ENCODE results near the gene ERGIC1. TPM values are rescaled to one million over a fixed set of nuclear protein-coding genes. Genes with fewer than 3 reads are reported as not detected.

The ERGIC1 gene
- total RNA-seq, 1 donor from 2014 or later, result 105 TPM

DNA sequence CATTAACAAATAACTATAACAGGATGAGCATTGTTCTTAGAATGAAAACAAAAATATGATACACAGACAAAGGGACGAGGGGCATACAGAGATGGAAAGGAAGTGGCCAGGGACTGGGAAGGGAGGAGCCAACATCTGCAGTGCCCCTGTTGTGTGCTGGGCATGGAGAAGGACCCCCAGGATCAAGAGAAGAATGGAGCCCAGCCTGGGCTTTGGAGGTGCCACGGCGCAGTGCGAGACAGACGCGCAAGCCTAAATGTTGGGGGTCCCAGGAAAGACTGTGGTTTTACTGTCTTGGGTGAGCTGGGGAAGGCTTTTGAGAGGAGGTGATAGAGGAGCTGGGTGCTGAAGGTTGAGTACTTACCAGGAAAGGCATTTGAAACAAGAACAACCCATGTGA, 34.6 kb upstream of the ERGIC1 start:
- H3K4me3 ChIP-seq (ENCODE audit: low read depth, low read length), result no peak overlapping the region
- H3K27me3 ChIP-seq (ENCODE audit: control insufficient read depth, insufficient read depth, low read length), result no peaks in the 10 kb centered on the region
- FAIRE-seq, result no peak
- DNase-seq (ENCODE audit: low read depth), result no peak
- H3K36me3 ChIP-seq (ENCODE audit: control insufficient read depth, insufficient read depth, low read length), result no peaks in the 10 kb centered on the region
- TF ChIP-seq, protein P1, sequence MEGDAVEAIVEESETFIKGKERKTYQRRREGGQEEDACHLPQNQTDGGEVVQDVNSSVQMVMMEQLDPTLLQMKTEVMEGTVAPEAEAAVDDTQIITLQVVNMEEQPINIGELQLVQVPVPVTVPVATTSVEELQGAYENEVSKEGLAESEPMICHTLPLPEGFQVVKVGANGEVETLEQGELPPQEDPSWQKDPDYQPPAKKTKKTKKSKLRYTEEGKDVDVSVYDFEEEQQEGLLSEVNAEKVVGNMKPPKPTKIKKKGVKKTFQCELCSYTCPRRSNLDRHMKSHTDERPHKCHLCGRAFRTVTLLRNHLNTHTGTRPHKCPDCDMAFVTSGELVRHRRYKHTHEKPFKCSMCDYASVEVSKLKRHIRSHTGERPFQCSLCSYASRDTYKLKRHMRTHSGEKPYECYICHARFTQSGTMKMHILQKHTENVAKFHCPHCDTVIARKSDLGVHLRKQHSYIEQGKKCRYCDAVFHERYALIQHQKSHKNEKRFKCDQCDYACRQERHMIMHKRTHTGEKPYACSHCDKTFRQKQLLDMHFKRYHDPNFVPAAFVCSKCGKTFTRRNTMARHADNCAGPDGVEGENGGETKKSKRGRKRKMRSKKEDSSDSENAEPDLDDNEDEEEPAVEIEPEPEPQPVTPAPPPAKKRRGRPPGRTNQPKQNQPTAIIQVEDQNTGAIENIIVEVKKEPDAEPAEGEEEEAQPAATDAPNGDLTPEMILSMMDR (IDR thresholded peaks at IDR 0.05; ENCODE audit: insufficient read depth, low read length, severe bottlenecking), result no peak

DNA sequence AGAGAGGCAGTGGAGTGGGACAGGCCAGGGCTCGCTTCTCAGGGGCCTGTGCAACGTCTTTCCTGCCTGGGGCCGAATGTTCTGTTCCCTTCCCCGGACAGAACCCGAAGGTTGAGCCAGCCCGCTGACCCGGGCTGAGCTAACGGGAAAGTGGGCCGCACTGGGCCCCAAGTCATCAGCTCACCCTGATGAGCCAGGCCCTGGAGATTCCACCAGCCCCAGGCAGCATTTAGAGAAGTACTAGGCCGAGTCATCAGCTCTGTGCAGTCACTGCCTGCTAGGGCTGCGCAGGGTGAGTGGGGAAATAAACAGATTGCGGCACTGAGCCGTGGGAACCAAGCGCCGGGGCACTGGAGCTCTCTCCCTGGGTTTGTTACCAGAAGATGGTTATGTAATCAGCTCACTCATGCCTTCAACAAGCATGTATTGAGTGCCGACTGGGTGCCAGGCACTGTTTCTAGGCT, 33.9 kb upstream of the ERGIC1 start:
- H3K27me3 ChIP-seq (ENCODE audit: control insufficient read depth, insufficient read depth, low read length), result no peaks in the 10 kb centered on the region
- H3K4me3 ChIP-seq (ENCODE audit: low read depth, low read length), result no peak overlapping the region
- DNase-seq (ENCODE audit: low read depth) (peak; percentile 96), FAIRE-seq (no peak)
- no peaks in the 10 kb centered on the region for H3K36me3 ChIP-seq (ENCODE audit: control insufficient read depth, insufficient read depth, low read length)
- TF ChIP-seq, protein P1 (IDR thresholded peaks at IDR 0.05; ENCODE audit: insufficient read depth, low read length, severe bottlenecking), result no peak

GRCh38 chr5:172801179-172801671, 32.8 kb upstream of the ERGIC1 start:
- no peak for FAIRE-seq
- Histone ChIP-seq H3K27me3 (ENCODE audit: control insufficient read depth, insufficient read depth, low read length) (no peaks in the 10 kb centered on the region), H3K4me3 (ENCODE audit: low read depth, low read length) (no peak overlapping the region)

GRCh38 chr5:172802112-172802511, 31.9 kb upstream of the ERGIC1 start:
- H3K36me3 ChIP-seq (ENCODE audit: control insufficient read depth, insufficient read depth, low read length), result no peaks in the 10 kb centered on the region
- FAIRE-seq (no peak), DNase-seq (ENCODE audit: low read depth) (no peak)
- TF ChIP-seq, protein P1 (IDR thresholded peaks at IDR 0.05; ENCODE audit: insufficient read depth, low read length, severe bottlenecking), result no peak
- H3K4me3 ChIP-seq (ENCODE audit: low read depth, low read length), result no peak overlapping the region
- H3K27me3 ChIP-seq (ENCODE audit: control insufficient read depth, insufficient read depth, low read length), result no peaks in the 10 kb centered on the region

More at GRCh38 chr5:172801179-172801671, 32.8 kb upstream of the ERGIC1 start:
- DNase-seq (ENCODE audit: low read depth), result peak; percentile 99
- TF ChIP-seq, protein P1 (IDR thresholded peaks at IDR 0.05; ENCODE audit: insufficient read depth, low read length, severe bottlenecking), result no peak
- no peaks in the 10 kb centered on the region for H3K36me3 ChIP-seq (ENCODE audit: control insufficient read depth, insufficient read depth, low read length)

DNA sequence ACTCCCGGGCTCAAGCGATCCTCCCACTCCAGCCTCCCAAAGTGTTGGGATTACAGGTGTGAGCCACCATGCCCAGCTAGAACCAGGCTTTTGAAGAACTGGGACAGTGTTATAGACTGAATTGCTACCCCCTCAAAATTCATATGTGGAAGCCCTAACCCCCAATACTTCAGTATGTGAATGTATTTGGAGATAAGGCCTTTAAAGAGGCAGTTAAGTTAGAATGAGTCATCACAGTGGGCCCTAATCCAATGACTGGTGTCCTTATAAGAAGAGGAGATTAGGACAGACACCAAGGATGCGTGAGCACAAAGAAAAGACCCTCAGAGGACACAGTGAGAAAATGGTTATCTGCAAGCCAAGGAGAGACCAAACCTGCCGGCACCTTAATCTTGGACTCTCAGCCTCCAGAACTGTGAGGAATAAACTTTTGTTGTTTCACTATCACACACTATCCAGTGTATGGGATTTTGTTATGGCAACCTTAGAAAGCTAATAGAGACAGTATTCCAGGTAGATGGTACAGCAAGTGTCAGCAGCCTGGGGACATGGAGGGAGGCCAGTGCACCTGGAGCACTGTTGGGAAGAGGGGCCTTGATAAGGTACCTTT, 31.4 kb upstream of the ERGIC1 start:
- FAIRE-seq, result no peak

More for the DNA sequence above, 31.4 kb upstream of the ERGIC1 start:
- DNase-seq (ENCODE audit: low read depth), result peak; percentile 69
- Histone ChIP-seq H3K27me3 (ENCODE audit: control insufficient read depth, insufficient read depth, low read length) (no peaks in the 10 kb centered on the region), H3K4me3 (ENCODE audit: low read depth, low read length) (no peak overlapping the region), H3K36me3 (ENCODE audit: control insufficient read depth, insufficient read depth, low read length) (no peaks in the 10 kb centered on the region)
- TF ChIP-seq, protein P1 (IDR thresholded peaks at IDR 0.05; ENCODE audit: insufficient read depth, low read length, severe bottlenecking), result no peak

All from bronchial epithelial cell (primary cell).